Loucy (cell line): Measurements from ENCODE around the gene STOX2.

ENCODE experiments used
- H2AFZ ChIP-seq: fragments of 200-600 bp; sonication (generic); 2 replicates; pipeline ENCODE4 v1.6.0; 2016; ENCODE audit warnings: antibody characterized with exemption, mild to moderate bottlenecking, low read length, moderate library complexity
- H3F3A ChIP-seq: fragments of 200-600 bp; 2 replicates; pipeline ENCODE4 v1.6.0; 2016; ENCODE audit warnings: antibody characterized with exemption, low read depth, mild to moderate bottlenecking
- H3K27me3 ChIP-seq: fragments of 200-600 bp; sonication (generic); 2 replicates; pipeline ENCODE4 v1.6.1; 2014; ENCODE audit warnings: low read length, mild to moderate bottlenecking; ENCODE audit not compliant: insufficient read depth, poor library complexity, severe bottlenecking
- H3K36me3 ChIP-seq: fragments of 200-600 bp; sonication (generic); 2 replicates; pipeline ENCODE4 v1.6.1; 2016; ENCODE audit warnings: low read length; ENCODE audit not compliant: insufficient read depth
- H3K4me1 ChIP-seq: fragments of 200-600 bp; sonication (generic); 2 replicates; pipeline ENCODE4 v1.5.1; 2014; ENCODE audit warnings: low read length, mild to moderate bottlenecking; ENCODE audit not compliant: insufficient read depth, poor library complexity, severe bottlenecking
- H3K4me2 ChIP-seq: fragments of 200-600 bp; sonication (generic); 2 replicates; pipeline ENCODE4 v1.6.0; 2014; ENCODE audit warnings: antibody characterized with exemption, low read length, low read depth, mild to moderate bottlenecking; ENCODE audit not compliant: poor library complexity, severe bottlenecking
- H3K4me3 ChIP-seq: fragments of 200-600 bp; sonication (generic); 2 replicates; pipeline ENCODE4 v1.5.1; 2014; ENCODE audit warnings: low read length, mild to moderate bottlenecking, mixed read lengths; ENCODE audit not compliant: poor library complexity, severe bottlenecking
- H3K79me2 ChIP-seq: fragments of 200-600 bp; sonication (generic); 2 replicates; pipeline ENCODE4 v1.6.1; 2014; ENCODE audit warnings: low read length; ENCODE audit not compliant: insufficient read depth
- H3K9ac ChIP-seq: fragments of 200-600 bp; sonication (generic); 2 replicates; pipeline ENCODE4 v1.6.0; 2014; ENCODE audit warnings: mild to moderate bottlenecking, low read depth, low read length, moderate library complexity; ENCODE audit not compliant: poor library complexity, severe bottlenecking
- H3K9me2 ChIP-seq: fragments of 200-600 bp; sonication (generic); replicated peaks from 2 replicates; pipeline ENCODE4 v1.6.1; 2016; ENCODE audit warnings: low read depth, low read length, mixed read lengths
- H3K9me3 ChIP-seq: fragments of 200-600 bp; sonication (generic); 2 replicates; pipeline ENCODE4 v1.6.1; 2014; ENCODE audit warnings: mild to moderate bottlenecking, antibody characterized with exemption, low read length, low read depth; ENCODE audit not compliant: insufficient read depth
- H4K20me1 ChIP-seq: fragments of 200-600 bp; sonication (generic); 2 replicates; pipeline ENCODE4 v1.6.0; 2014; ENCODE audit warnings: antibody characterized with exemption, low read length, mild to moderate bottlenecking; ENCODE audit not compliant: insufficient read depth, poor library complexity, severe bottlenecking
- CTCF ChIP-seq: fragments of 200-600 bp; sonication (generic); conservative IDR thresholded peaks from 2 replicates; pipeline ENCODE4 v1.5.1; 2014; ENCODE audit warnings: mild to moderate bottlenecking, antibody characterized with exemption, low read length
- EZH2phosphoT487 ChIP-seq: fragments of 200-600 bp; IDR thresholded peaks from 2 replicates; pipeline ENCODE4 v1.6.1; 2018; ENCODE audit warnings: antibody characterized with exemption, mild to moderate bottlenecking, moderate library complexity, borderline replicate concordance

The STOX2 gene

DNA sequence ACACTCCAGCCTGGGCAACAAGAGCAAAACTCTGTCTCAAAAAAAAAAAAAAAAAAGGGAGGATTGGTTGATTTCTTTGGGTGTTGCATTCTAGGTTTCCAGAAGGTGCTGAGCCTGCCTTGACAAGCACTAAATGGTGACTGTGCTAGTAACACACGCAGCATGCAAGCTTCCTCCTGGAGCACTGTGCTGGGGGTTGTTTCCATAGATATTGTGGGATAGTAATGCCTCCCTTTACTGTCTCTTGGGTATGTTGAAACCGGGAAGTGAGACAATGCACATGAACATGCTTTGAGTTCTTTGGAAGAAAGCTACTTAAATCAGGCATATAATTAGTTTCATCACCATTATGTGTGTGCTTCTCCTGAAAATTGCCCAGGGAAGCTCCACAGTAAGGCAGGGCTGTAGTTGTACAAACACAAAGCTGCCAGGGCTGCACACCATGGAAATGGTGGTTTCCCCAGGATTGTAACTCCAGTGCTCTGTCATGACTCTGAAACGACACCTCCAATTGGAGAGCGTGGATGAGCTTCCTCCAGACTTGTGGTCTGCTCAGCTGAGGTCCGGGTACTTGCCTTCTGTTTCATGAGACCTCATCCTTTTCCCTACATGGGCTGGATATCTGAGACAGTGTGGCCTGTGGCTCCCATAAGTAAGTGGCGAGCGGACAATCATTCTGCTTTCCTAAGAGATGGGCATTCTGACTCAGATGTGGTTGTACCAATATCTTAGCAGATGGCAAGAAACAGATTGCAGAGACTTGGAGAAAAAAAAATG, 31.5 kb upstream of the STOX2 start:
- no peak overlapping the region for H3K4me3 ChIP-seq
- TF ChIP-seq CTCF (no peak), EZH2phosphoT487 (no peak)

GRCh38 chr4:183875251-183875825, 29.8 kb upstream of the STOX2 start:
- Histone ChIP-seq H3K4me3 (no peak overlapping the region), H3K9me2 (no peaks in the 10 kb centered on the region), H3K9ac (no peak overlapping the region), H3K4me1 (no peaks in the 10 kb centered on the region), H3K4me2 (no peak overlapping the region), H4K20me1 (no peaks in the 10 kb centered on the region), H3F3A (no peaks in the 10 kb centered on the region), H3K27me3 (no peaks in the 10 kb centered on the region), H2AFZ (no peak overlapping the region), H3K9me3 (no peaks in the 10 kb centered on the region), H3K36me3 (no peaks in the 10 kb centered on the region), H3K79me2 (no peaks in the 10 kb centered on the region)
- TF ChIP-seq EZH2phosphoT487: no peak
- no peak for TF ChIP-seq CTCF

More for the DNA sequence above, 31.5 kb upstream of the STOX2 start:
- no peak overlapping the region for H2AFZ ChIP-seq
- H3F3A ChIP-seq: no peaks in the 10 kb centered on the region
- H3K9ac ChIP-seq: no peak overlapping the region
- no peaks in the 10 kb centered on the region for H3K4me1 ChIP-seq
- H4K20me1 ChIP-seq: no peaks in the 10 kb centered on the region
- H3K36me3 ChIP-seq: no peaks in the 10 kb centered on the region
- no peaks in the 10 kb centered on the region for H3K9me2 ChIP-seq
- no peaks in the 10 kb centered on the region for H3K79me2 ChIP-seq
- H3K9me3 ChIP-seq: no peaks in the 10 kb centered on the region
- no peaks in the 10 kb centered on the region for H3K27me3 ChIP-seq
- no peak overlapping the region for H3K4me2 ChIP-seq

DNA sequence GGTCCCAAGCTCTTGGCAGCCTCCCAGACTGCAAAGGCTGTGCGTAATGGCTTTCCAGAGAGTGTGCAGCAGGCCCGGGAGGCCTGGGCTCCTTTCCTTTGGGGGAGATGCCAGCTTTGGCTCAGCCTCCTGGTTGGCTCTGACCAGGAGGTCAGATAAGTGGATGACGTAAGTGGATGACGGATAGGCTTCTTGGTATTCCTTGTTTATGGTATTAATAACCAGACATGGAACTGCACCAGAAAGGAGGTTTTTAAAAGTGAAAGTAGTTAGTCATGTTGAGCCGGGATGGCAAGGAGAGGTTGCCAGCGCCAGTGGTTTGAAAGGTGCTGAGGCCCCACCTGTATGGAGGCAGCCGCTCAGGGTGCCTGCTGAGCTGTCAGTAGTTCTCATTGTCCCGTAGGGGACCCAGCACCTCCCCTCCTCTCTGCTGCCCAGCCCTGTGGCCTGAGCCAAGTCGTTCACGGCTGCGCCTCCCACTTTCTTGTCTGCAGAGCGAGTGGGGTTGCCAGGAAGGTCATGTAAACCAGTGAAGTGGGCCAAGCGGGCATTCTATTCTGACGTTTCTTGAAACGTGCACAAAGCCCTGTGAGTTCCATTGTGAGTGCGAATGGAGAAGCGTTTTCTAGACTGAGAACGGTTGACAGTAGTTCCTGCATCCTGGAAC, 28.7 kb upstream of the STOX2 start:
- TF ChIP-seq EZH2phosphoT487 (no peak), CTCF (no peak)
- no peak overlapping the region for H3K4me2 ChIP-seq
- no peak overlapping the region for H3K4me3 ChIP-seq
- no peaks in the 10 kb centered on the region for H3K9me3 ChIP-seq
- no peak overlapping the region for H3K9ac ChIP-seq
- H3K79me2 ChIP-seq: no peaks in the 10 kb centered on the region
- no peaks in the 10 kb centered on the region for H3K4me1 ChIP-seq
- no peaks in the 10 kb centered on the region for H3K36me3 ChIP-seq
- H3K27me3 ChIP-seq: no peaks in the 10 kb centered on the region
- H3K9me2 ChIP-seq: no peaks in the 10 kb centered on the region
- H4K20me1 ChIP-seq: no peaks in the 10 kb centered on the region
- no peaks in the 10 kb centered on the region for H3F3A ChIP-seq
- no peak overlapping the region for H2AFZ ChIP-seq
